ENCODE data around the gene CSRNP3. TPM values are rescaled to one million over a fixed set of nuclear protein-coding genes. Genes with fewer than 3 reads are reported as not detected.

Gene CSRNP3
- total and polyA plus RNA-seq, 4 donors, result 0.18 to 2.2 (median 2.0) TPM

- no peak for TF ChIP-seq ZBTB33 (IDR thresholded peaks at IDR 0.05)
These were observed 863 bp downstream of the CSRNP3 start (continued) for GRCh38 chr2:165470361-165470760.

- 64% methylated on average over 1 of the region's 1 CpG for WGBS
These were observed 2.0 kb downstream of the CSRNP3 start for GRCh38 chr2:165471349-165471950.

GRCh38 chr2:165472922-165473321 is 3.4 kb downstream of the CSRNP3 start:
- H3K9ac ChIP-seq (ENCODE audit: low read depth in 1 of 2, low read length in 2 of 2), result no peak overlapping the region
- no peaks in the 10 kb centered on the region for H3K27me3 ChIP-seq (ENCODE audit: control insufficient read depth in 4 of 4, insufficient read depth in 4 of 4, low read length in 3 of 4)
- no peaks in the 10 kb centered on the region for H3K36me3 ChIP-seq (ENCODE audit: control insufficient read depth in 4 of 4, insufficient read depth in 3 of 4, low read depth in 1 of 4, low read length in 3 of 4)
- no peak for DNase-seq (ENCODE audit: low spot score)
- no peaks in the 10 kb centered on the region for H3K9me3 ChIP-seq (ENCODE audit: control insufficient read depth in 4 of 4, low read length in 3 of 4)
- peaks cover 0 to 5% (median 4%) of the 10 kb centered on the region in 4 donors for H3K4me1 ChIP-seq (ENCODE audit: control insufficient read depth in 4 of 4, insufficient read depth in 4 of 4, low read length in 3 of 4)
- no peak overlapping the region for H3K27ac ChIP-seq (ENCODE audit: low read depth in 1 of 2, low read length in 2 of 2)
- 82% methylated on average over 3 of the region's 3 CpGs for WGBS
- no peak overlapping the region for H3K4me3 ChIP-seq (ENCODE audit: low read depth in 1 of 3, low read length in 3 of 3)
- TF ChIP-seq CTCF (IDR thresholded peaks at IDR 0.05; ENCODE audit: low read depth, low read length, missing input control) (no peak), RAD21 (IDR thresholded peaks at IDR 0.05) (no peak), ZBTB33 (IDR thresholded peaks at IDR 0.05) (no peak), REST (IDR thresholded peaks at IDR 0.05) (no peak), HNF4A (conservative IDR thresholded peaks at IDR 0.05) (no peak), MAX (IDR thresholded peaks at IDR 0.05) (no peak), HNF4G (IDR thresholded peaks at IDR 0.05) (no peak), SP1 (IDR thresholded peaks at IDR 0.05) (no peak), FOXA2 (IDR thresholded peaks at IDR 0.05) (no peak), ATF3 (IDR thresholded peaks at IDR 0.05) (no peak), YY1 (IDR thresholded peaks at IDR 0.05) (no peak), RXRA (IDR thresholded peaks at IDR 0.05) (no peak), JUND (IDR thresholded peaks at IDR 0.05) (no peak), FOXA1 (IDR thresholded peaks at IDR 0.05) (no peak)

More at GRCh38 chr2:165471349-165471950, 2.0 kb downstream of the CSRNP3 start:
- H3K4me3 ChIP-seq (ENCODE audit: low read depth in 1 of 3, low read length in 3 of 3), result no peak overlapping the region
- no peak overlapping the region for H3K27ac ChIP-seq (ENCODE audit: low read depth in 1 of 2, low read length in 2 of 2)
- peaks cover 0 to 5% (median 4%) of the 10 kb centered on the region in 4 donors for H3K4me1 ChIP-seq (ENCODE audit: control insufficient read depth in 4 of 4, insufficient read depth in 4 of 4, low read length in 3 of 4)
- H3K36me3 ChIP-seq (ENCODE audit: control insufficient read depth in 4 of 4, insufficient read depth in 3 of 4, low read depth in 1 of 4, low read length in 3 of 4), result no peaks in the 10 kb centered on the region
- H3K9ac ChIP-seq (ENCODE audit: low read depth in 1 of 2, low read length in 2 of 2), result no peak overlapping the region
- H3K27me3 ChIP-seq (ENCODE audit: control insufficient read depth in 4 of 4, insufficient read depth in 4 of 4, low read length in 3 of 4), result no peaks in the 10 kb centered on the region
- DNase-seq (ENCODE audit: low spot score), result no peak
- TF ChIP-seq HNF4A (conservative IDR thresholded peaks at IDR 0.05) (no peak), ZBTB33 (IDR thresholded peaks at IDR 0.05) (no peak), FOXA1 (IDR thresholded peaks at IDR 0.05) (no peak), TAF1 (conservative IDR thresholded peaks at IDR 0.05) (no peak)
- H3K9me3 ChIP-seq (ENCODE audit: control insufficient read depth in 4 of 4, low read length in 3 of 4), result no peaks in the 10 kb centered on the region

Data from liver (tissue), 9 donors.